Measurements from ENCODE around the gene OTX1. TPM values are rescaled to one million over a fixed set of nuclear protein-coding genes. Genes with fewer than 3 reads are reported as not detected.

Gene OTX1
- polyA plus RNA-seq, 1 of the 3 experiments (the other 2 are of a cell fraction): 0.20 TPM

- no peak overlapping the region for H2AFZ ChIP-seq (ENCODE audit: low read depth)
- no peak overlapping the region for H3K4me2 ChIP-seq
- no peaks in the 10 kb centered on the region for H3K9me3 ChIP-seq
- no peaks in the 10 kb centered on the region for H3K36me3 ChIP-seq (replicated peaks in 1 of 2; ENCODE audit: control insufficient read depth in 1 of 2, insufficient read depth in 2 of 2, low read length in 1 of 2)
- no peaks in the 10 kb centered on the region for H3F3A ChIP-seq (replicated peaks; ENCODE audit: insufficient read depth)
- H3K4me1 ChIP-seq (ENCODE audit: control insufficient read depth in 1 of 2, insufficient read depth in 2 of 2, low read depth in 1 of 2, low read length in 1 of 2): no peaks in the 10 kb centered on the region; a peak in 1 of 4 replicates
- TF ChIP-seq NFIC (IDR thresholded peaks at IDR 0.05; ENCODE audit: borderline replicate concordance) (no peak), JUND (IDR thresholded peaks at IDR 0.05) (no peak), ZBTB33 (IDR thresholded peaks at IDR 0.05; ENCODE audit: borderline replicate concordance, low read depth) (no peak), TAF1 (IDR thresholded peaks at IDR 0.05; ENCODE audit: borderline replicate concordance, low read depth, low read length) (no peak), SIN3A (IDR thresholded peaks at IDR 0.05; ENCODE audit: borderline replicate concordance, low read depth, low read length) (no peak), FOSL2 (IDR thresholded peaks at IDR 0.05; ENCODE audit: borderline replicate concordance, low read depth) (no peak), IRF3 (IDR thresholded peaks at IDR 0.05; ENCODE audit: low read depth, low read length) (no peak), EZH2phosphoT487 (IDR thresholded peaks at IDR 0.05; ENCODE audit: borderline replicate concordance, low read depth) (no peak), MEF2A (IDR thresholded peaks at IDR 0.05; ENCODE audit: borderline replicate concordance, low read depth) (no peak), FOXJ3 (CRISPR knock-in tag; IDR thresholded peaks at IDR 0.05) (no peak), PBX3 (IDR thresholded peaks at IDR 0.05) (no peak), REST (IDR thresholded peaks at IDR 0.05; ENCODE audit: low read depth, low read length) (no peak), RXRA (IDR thresholded peaks at IDR 0.05; ENCODE audit: borderline replicate concordance, low read depth) (no peak), RCOR1 (IDR thresholded peaks at IDR 0.05; ENCODE audit: low read length) (no peak), EP300 (IDR thresholded peaks at IDR 0.05; ENCODE audit: borderline replicate concordance in 1 of 2, low read depth in 1 of 2, low read length in 1 of 2) (no peak), FOXM1 (IDR thresholded peaks at IDR 0.05; ENCODE audit: low read depth) (no peak), GABPA (IDR thresholded peaks at IDR 0.05; ENCODE audit: low read depth) (no peak)
- CTCF ChIA-PET: no interaction called here
- H3K9me2 ChIP-seq: no peaks in the 10 kb centered on the region
- no peak for DNase-seq
- POLR2A ChIA-PET: no interaction called here
- no peaks in the 10 kb centered on the region; the same call in 1 of the 2 replicates for H4K20me1 ChIP-seq (ENCODE audit: insufficient read depth)
- 11% methylated on average over 1 of the region's 1 CpG for WGBS (ENCODE audit: low lambda C conversion rate)
- H3K27me3 ChIP-seq (ENCODE audit: insufficient read depth): peaks cover 35% of the 10 kb centered on the region
- H3K9ac ChIP-seq: no peak overlapping the region
- no peaks in the 10 kb centered on the region for H3K79me2 ChIP-seq (ENCODE audit: insufficient read depth)
- no peak overlapping the region for H3K4me3 ChIP-seq (ENCODE audit: low read depth in 2 of 2, low read length in 1 of 2)
- no peak overlapping the region for H3K27ac ChIP-seq (ENCODE audit: low read depth in 2 of 2, low read length in 1 of 2)
Observed at GRCh38 chr2:63064197-63064596, 13.6 kb downstream of the OTX1 start.
